SK-N-SH (cell line): Measurements from ENCODE around the gene RILPL1. TPM values are rescaled to one million over a fixed set of nuclear protein-coding genes. Genes with fewer than 3 reads are reported as not detected.

ENCODE experiments used
- CTCF ChIA-PET: fragments of 300-600, 350-600 bp; formaldehyde crosslinking; extraction: SDS; loops from one replicate; lab custom pipeline; 2021; lab: Yijun Ruan, JAX
- POLR2A ChIA-PET: fragments of 350-600 bp; sonication (Branson Sonifier 250); formaldehyde crosslinking; extraction: SDS; loops from one replicate; lab custom pipeline; 2020; ENCODE audit warnings: antibody characterized with exemption, inconsistent platforms; lab: Yijun Ruan, JAX
- DNase-seq: peaks from one replicate; pipeline ENCODE4 v3.0.0; 2012
- H2AFZ ChIP-seq: fragments of 200-600 bp; sonication (generic); 2 replicates; pipeline ENCODE4 v1.8.1; 2016; ENCODE audit warnings: antibody characterized with exemption, mild to moderate bottlenecking, low read depth
- H3F3A ChIP-seq: fragments of 200-600 bp; sonication (generic); replicated peaks from 2 replicates; pipeline ENCODE3; 2016; ENCODE audit warnings: antibody characterized with exemption, mild to moderate bottlenecking; ENCODE audit not compliant: insufficient read depth
- H3K27ac ChIP-seq, 2 experiments: fragments of 200-500 bp in 1 of 2; fragments of 200-600 bp in 1 of 2; sonication (Bioruptor generic) in 1 of 2; sonication (generic), shearing (Covaris generic) in 1 of 2; 2 replicates each; pipeline versions ENCODE4 v1.5.1 to v1.6.1; 2014 to 2016; ENCODE audit warnings: low read depth in 2 of 2, inconsistent platforms in 1 of 2, low read length in 1 of 2, mild to moderate bottlenecking in 1 of 2, mixed read lengths in 1 of 2
- H3K27me3 ChIP-seq: fragments of 200-600 bp; sonication (generic), shearing (Covaris generic); 2 replicates; pipeline ENCODE4 v1.6.1; 2016; ENCODE audit warnings: mixed run types; ENCODE audit not compliant: insufficient read depth
- H3K36me3 ChIP-seq, 2 experiments: fragments of 200-500 bp in 1 of 2; fragments of 200-600 bp in 1 of 2; sonication (Bioruptor generic) in 1 of 2; sonication (generic) in 1 of 2; replicated peaks in 1 of 2; 2 replicates each; pipeline versions ENCODE3 to v1.5.1; 2014 to 2016; ENCODE audit warnings: low read length in 1 of 2, mild to moderate bottlenecking in 1 of 2; ENCODE audit not compliant: insufficient read depth in 2 of 2, control insufficient read depth in 1 of 2
- H3K4me1 ChIP-seq, 2 experiments: fragments of 200-500 bp in 1 of 2; fragments of 200-600 bp in 1 of 2; sonication (Bioruptor generic) in 1 of 2; sonication (generic), shearing (Covaris generic) in 1 of 2; 2 replicates each; pipeline versions ENCODE4 v1.5.1 to v1.6.1; 2014 to 2016; ENCODE audit warnings: low read depth in 1 of 2, low read length in 1 of 2, mixed run types in 1 of 2; ENCODE audit not compliant: insufficient read depth in 2 of 2, control insufficient read depth in 1 of 2
- H3K4me2 ChIP-seq: fragments of 200-600 bp; sonication (generic), shearing (Covaris generic); 2 replicates; pipeline ENCODE4 v1.6.1; 2017; ENCODE audit warnings: mixed run types
- H3K4me3 ChIP-seq, 2 experiments: fragments of 200-500 bp in 1 of 2; fragments of 200-600 bp in 1 of 2; sonication (Bioruptor generic) in 1 of 2; sonication (generic), shearing (Covaris generic) in 1 of 2; 2 replicates each; pipeline versions ENCODE4 v1.5.1 to v1.8.1; 2014 to 2016; ENCODE audit warnings: low read depth in 2 of 2, inconsistent platforms in 1 of 2, low read length in 1 of 2, mild to moderate bottlenecking in 1 of 2, mixed read lengths in 1 of 2, moderate library complexity in 1 of 2
- H3K79me2 ChIP-seq: fragments of 200-600 bp; sonication (generic); 2 replicates; pipeline ENCODE4 v1.8.1; 2017; ENCODE audit warnings: mild to moderate bottlenecking; ENCODE audit not compliant: insufficient read depth
- H3K9ac ChIP-seq: fragments of 200-600 bp; sonication (generic); 2 replicates; pipeline ENCODE4 v1.6.1; 2017; ENCODE audit warnings: mixed run types
- H3K9me2 ChIP-seq: fragments of 200-600 bp; sonication (generic); 2 replicates; pipeline ENCODE4 v1.6.1; 2017; ENCODE audit warnings: mixed run types
- H3K9me3 ChIP-seq: fragments of 200-600 bp; sonication (generic); 2 replicates; pipeline ENCODE4 v1.6.1; 2017; ENCODE audit warnings: mixed run types, mild to moderate bottlenecking, moderate library complexity
- H4K20me1 ChIP-seq: fragments of 200-600 bp; sonication (generic); 2 replicates; pipeline ENCODE4 v1.6.1; 2017; ENCODE audit warnings: mild to moderate bottlenecking, mixed run types; ENCODE audit not compliant: insufficient read depth
- CHD2 ChIP-seq: fragments of 150-350 bp; IDR thresholded peaks from 2 replicates; pipeline ENCODE4 v1.6.1; 2018; ENCODE audit warnings: low read length; ENCODE audit not compliant: partially characterized antibody
- ELF1 ChIP-seq: IDR thresholded peaks from 2 replicates; pipeline ENCODE4 v1.4.0; 2012
- EP300 ChIP-seq, 2 experiments: IDR thresholded peaks; 2 replicates each; pipeline versions ENCODE4 v1.4.0 to v1.6.1; 2012; ENCODE audit warnings: borderline replicate concordance in 1 of 2, low read depth in 1 of 2, low read length in 1 of 2
- EZH2phosphoT487 ChIP-seq: fragments of 200-600 bp; sonication (generic); IDR thresholded peaks from 2 replicates; pipeline ENCODE4 v1.6.1; 2017; ENCODE audit warnings: low read depth, mixed run types, mild to moderate bottlenecking, antibody characterized with exemption, moderate library complexity, borderline replicate concordance
- FOSL2 ChIP-seq: IDR thresholded peaks from 2 replicates; pipeline ENCODE4 v1.4.0; 2012; ENCODE audit warnings: low read depth, mild to moderate bottlenecking, moderate library complexity, borderline replicate concordance
- FOXJ3 ChIP-seq: sonication (generic); formaldehyde crosslinking; IDR thresholded peaks from 2 replicates; pipeline ENCODE4 v1.5.1; 2020; ENCODE audit warnings: mild to moderate bottlenecking, missing genetic modification reagents
- JUND ChIP-seq: IDR thresholded peaks from 2 replicates; pipeline ENCODE4 v1.4.0; 2012
- MEF2A ChIP-seq: IDR thresholded peaks from 2 replicates; pipeline ENCODE4 v1.4.0; 2012; ENCODE audit warnings: low read depth, borderline replicate concordance
- MXI1 ChIP-seq: IDR thresholded peaks from 2 replicates; pipeline ENCODE4 v1.6.1; 2012; ENCODE audit warnings: mild to moderate bottlenecking, low read depth, low read length, improper control_type of control experiment
- NRF1 ChIP-seq: IDR thresholded peaks from 2 replicates; pipeline ENCODE4 v1.6.1; 2012; ENCODE audit warnings: low read depth, mild to moderate bottlenecking, low read length
- RAD21 ChIP-seq: IDR thresholded peaks from 2 replicates; pipeline ENCODE4 v1.6.1; 2012; ENCODE audit warnings: mild to moderate bottlenecking, low read length
- RCOR1 ChIP-seq: fragments of 150-350 bp; IDR thresholded peaks from 2 replicates; pipeline ENCODE4 v1.6.1; 2017; ENCODE audit warnings: antibody characterized with exemption, low read length
- RFX5 ChIP-seq: IDR thresholded peaks from 2 replicates; pipeline ENCODE4 v1.6.1; 2012; ENCODE audit warnings: mild to moderate bottlenecking, improper control_type of control experiment, low read length
- SMC3 ChIP-seq: IDR thresholded peaks from 2 replicates; pipeline ENCODE4 v1.6.1; 2012; ENCODE audit warnings: low read depth, low read length, improper control_type of control experiment
- TAF1 ChIP-seq: IDR thresholded peaks from 2 replicates; pipeline ENCODE4 v1.6.1; 2012; ENCODE audit warnings: low read depth, mild to moderate bottlenecking, low read length, moderate library complexity, borderline replicate concordance
- TEAD4 ChIP-seq: IDR thresholded peaks from 2 replicates; pipeline ENCODE4 v1.4.0; 2012; ENCODE audit warnings: mild to moderate bottlenecking, borderline replicate concordance; ENCODE audit not compliant: insufficient read depth
- WGBS: methylation state at CpG from one replicate; pipeline ENCODE4 v1.1.6; 2017; ENCODE audit warnings: low lambda C conversion rate; 5-methylcytosine and 5-hydroxymethylcytosine counted together
- polyA plus RNA-seq, 3 experiments: library from polyadenylated mRNA; depleted of rRNA; stranded (reverse); fragments of >200 nt; gene quantifications; 2 replicates each; pipeline ENCODE4 v1.2.3, GENCODE V29; 2012
- small RNA-seq, 7 experiments: library from RNA; depleted of rRNA; stranded (forward); fragments of <200 nt; gene quantifications; one replicate each; pipeline ENCODE3, GENCODE V24; 2012
- TF ChIP-seq, protein P1 (sequence below): IDR thresholded peaks from 2 replicates; pipeline ENCODE4; 2012
- TF ChIP-seq, protein P2 (sequence below): fragments of 150-350 bp; IDR thresholded peaks from 2 replicates; pipeline ENCODE4 v1.6.1; 2017; ENCODE audit warnings: antibody characterized with exemption, low read length, low read depth, borderline replicate concordance
- TF ChIP-seq, protein P3 (sequence below): fragments of 150-350 bp; IDR thresholded peaks from 2 replicates; pipeline ENCODE4 v1.6.1; 2016; ENCODE audit warnings: mild to moderate bottlenecking, low read depth, low read length
- TF ChIP-seq, protein P4 (sequence below): IDR thresholded peaks from 2 replicates; pipeline ENCODE4 v1.4.0; 2012; ENCODE audit warnings: low read depth, borderline replicate concordance

Gene RILPL1
- polyA plus RNA-seq, 1 of the 3 experiments (the other 2 are of a cell fraction): 32.6 TPM

DNA sequence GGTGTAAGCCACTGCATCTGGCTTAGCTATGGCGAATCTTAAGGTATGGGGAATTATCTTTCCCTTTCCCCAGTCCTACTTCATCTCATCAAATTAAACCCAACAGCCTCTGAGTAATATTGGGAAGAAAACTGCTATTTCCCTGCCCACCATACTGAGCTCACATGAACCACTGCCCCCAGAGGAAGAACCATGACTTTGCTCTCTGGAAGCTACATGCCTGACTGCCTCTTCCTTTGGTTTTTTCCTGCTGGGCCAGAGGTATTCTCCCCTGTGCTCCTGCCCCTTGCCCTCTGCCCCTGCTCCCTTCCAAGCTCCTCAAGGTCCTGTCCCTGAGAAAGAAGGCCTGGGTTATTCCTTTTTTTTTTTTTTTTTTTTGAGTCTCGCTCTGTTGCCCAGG lies 112.2 kb downstream of the RILPL1 start:
- H3K4me3 ChIP-seq: no peak overlapping the region
- ChIA-PET CTCF (no interaction called here), POLR2A (no interaction called here)
- no peak for DNase-seq
- H3F3A ChIP-seq: peaks cover 6% of the 10 kb centered on the region
- H3K4me1 ChIP-seq: no peaks in the 10 kb centered on the region
- no peaks in the 10 kb centered on the region for H3K9me3 ChIP-seq
- 100% methylated on average over 2 of the region's 2 CpGs for WGBS
- no peak overlapping the region for H3K9ac ChIP-seq
- peaks cover 0 to 11% of the 10 kb centered on the region in 2 experiments for H3K36me3 ChIP-seq
- no peak overlapping the region for H3K4me2 ChIP-seq
- H3K9me2 ChIP-seq: no peaks in the 10 kb centered on the region
- no peaks in the 10 kb centered on the region for H3K79me2 ChIP-seq
- no peak overlapping the region for H2AFZ ChIP-seq
- TF ChIP-seq TEAD4 (no peak), FOSL2 (no peak), MEF2A (no peak), RAD21 (no peak), EP300 (IDR thresholded peaks at IDR 0.05; ENCODE audit: borderline replicate concordance in 1 of 2, low read depth in 1 of 2, low read length in 1 of 2) (no peak), JUND (no peak), MXI1 (no peak), CHD2 (no peak), FOXJ3 (CRISPR knock-in tag) (no peak), ELF1 (no peak), EZH2phosphoT487 (no peak), RCOR1 (no peak), RFX5 (no peak), NRF1 (no peak), SMC3 (no peak), TAF1 (no peak)
- TF ChIP-seq, protein P1, sequence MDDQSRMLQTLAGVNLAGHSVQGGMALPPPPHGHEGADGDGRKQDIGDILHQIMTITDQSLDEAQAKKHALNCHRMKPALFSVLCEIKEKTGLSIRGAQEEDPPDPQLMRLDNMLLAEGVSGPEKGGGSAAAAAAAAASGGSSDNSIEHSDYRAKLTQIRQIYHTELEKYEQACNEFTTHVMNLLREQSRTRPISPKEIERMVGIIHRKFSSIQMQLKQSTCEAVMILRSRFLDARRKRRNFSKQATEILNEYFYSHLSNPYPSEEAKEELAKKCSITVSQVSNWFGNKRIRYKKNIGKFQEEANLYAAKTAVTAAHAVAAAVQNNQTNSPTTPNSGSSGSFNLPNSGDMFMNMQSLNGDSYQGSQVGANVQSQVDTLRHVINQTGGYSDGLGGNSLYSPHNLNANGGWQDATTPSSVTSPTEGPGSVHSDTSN: no peak
- TF ChIP-seq, protein P2, sequence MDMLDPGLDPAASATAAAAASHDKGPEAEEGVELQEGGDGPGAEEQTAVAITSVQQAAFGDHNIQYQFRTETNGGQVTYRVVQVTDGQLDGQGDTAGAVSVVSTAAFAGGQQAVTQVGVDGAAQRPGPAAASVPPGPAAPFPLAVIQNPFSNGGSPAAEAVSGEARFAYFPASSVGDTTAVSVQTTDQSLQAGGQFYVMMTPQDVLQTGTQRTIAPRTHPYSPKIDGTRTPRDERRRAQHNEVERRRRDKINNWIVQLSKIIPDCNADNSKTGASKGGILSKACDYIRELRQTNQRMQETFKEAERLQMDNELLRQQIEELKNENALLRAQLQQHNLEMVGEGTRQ: no peak
- TF ChIP-seq, protein P3, sequence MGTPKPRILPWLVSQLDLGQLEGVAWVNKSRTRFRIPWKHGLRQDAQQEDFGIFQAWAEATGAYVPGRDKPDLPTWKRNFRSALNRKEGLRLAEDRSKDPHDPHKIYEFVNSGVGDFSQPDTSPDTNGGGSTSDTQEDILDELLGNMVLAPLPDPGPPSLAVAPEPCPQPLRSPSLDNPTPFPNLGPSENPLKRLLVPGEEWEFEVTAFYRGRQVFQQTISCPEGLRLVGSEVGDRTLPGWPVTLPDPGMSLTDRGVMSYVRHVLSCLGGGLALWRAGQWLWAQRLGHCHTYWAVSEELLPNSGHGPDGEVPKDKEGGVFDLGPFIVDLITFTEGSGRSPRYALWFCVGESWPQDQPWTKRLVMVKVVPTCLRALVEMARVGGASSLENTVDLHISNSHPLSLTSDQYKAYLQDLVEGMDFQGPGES: no peak
- TF ChIP-seq, protein P4, sequence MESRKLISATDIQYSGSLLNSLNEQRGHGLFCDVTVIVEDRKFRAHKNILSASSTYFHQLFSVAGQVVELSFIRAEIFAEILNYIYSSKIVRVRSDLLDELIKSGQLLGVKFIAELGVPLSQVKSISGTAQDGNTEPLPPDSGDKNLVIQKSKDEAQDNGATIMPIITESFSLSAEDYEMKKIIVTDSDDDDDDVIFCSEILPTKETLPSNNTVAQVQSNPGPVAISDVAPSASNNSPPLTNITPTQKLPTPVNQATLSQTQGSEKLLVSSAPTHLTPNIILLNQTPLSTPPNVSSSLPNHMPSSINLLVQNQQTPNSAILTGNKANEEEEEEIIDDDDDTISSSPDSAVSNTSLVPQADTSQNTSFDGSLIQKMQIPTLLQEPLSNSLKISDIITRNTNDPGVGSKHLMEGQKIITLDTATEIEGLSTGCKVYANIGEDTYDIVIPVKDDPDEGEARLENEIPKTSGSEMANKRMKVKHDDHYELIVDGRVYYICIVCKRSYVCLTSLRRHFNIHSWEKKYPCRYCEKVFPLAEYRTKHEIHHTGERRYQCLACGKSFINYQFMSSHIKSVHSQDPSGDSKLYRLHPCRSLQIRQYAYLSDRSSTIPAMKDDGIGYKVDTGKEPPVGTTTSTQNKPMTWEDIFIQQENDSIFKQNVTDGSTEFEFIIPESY: no peak
- H3K27me3 ChIP-seq: no peaks in the 10 kb centered on the region
- H3K27ac ChIP-seq: no peak overlapping the region
- no peaks in the 10 kb centered on the region for H4K20me1 ChIP-seq

Small RNA genes lying within 50 kb of the gene (small RNA-seq; reads per million reads assigned to genes)
- gene AC145423.2 (0 reads per million in 7 experiments), gene MIR3908 (0 reads per million in 7 experiments)

Other genes with a start within 250 kb of the RILPL1 start
- gene SBNO1, start 168.9 kb downstream of the RILPL1 start, polyA plus RNA-seq (2012; rRNA removed): 4.5 and 5.5 TPM in 2 replicates
- gene KMT5A, start 149.6 kb downstream of the RILPL1 start, polyA plus RNA-seq (2012; rRNA removed): 29.7 and 37.6 TPM in 2 replicates
- gene RILPL2, start 97.0 kb downstream of the RILPL1 start, polyA plus RNA-seq (2012; rRNA removed): 5.0 and 5.2 TPM in 2 replicates
- gene SNRNP35, start 75.6 kb downstream of the RILPL1 start, polyA plus RNA-seq (2012; rRNA removed): 13.1 and 16.0 TPM in 2 replicates
- 113 and 120 TPM in 2 replicates for gene TMED2, start 50.8 kb upstream of the RILPL1 start, polyA plus RNA-seq (2012; rRNA removed)
- gene DDX55, start 68.4 kb upstream of the RILPL1 start, polyA plus RNA-seq (2012; rRNA removed): 25.8 and 32.0 TPM in 2 replicates
- gene EIF2B1, start 100.0 kb upstream of the RILPL1 start, polyA plus RNA-seq (2012; rRNA removed): 64.2 and 90.5 TPM in 2 replicates
- 22.4 and 39.6 TPM in 2 replicates for gene GTF2H3, start 100.1 kb upstream of the RILPL1 start, polyA plus RNA-seq (2012; rRNA removed)
- gene TCTN2, start 137.4 kb upstream of the RILPL1 start, polyA plus RNA-seq (2012; rRNA removed): 7.1 and 9.1 TPM in 2 replicates
- gene ATP6V0A2, start 178.6 kb upstream of the RILPL1 start, polyA plus RNA-seq (2012; rRNA removed): 11.6 and 16.3 TPM in 2 replicates
- gene DNAH10, start 228.6 kb upstream of the RILPL1 start, polyA plus RNA-seq (2012; rRNA removed): 0.13 and 0.15 TPM in 2 replicates